ENCODE measurements around the gene RNF7.

Gene RNF7

DNA sequence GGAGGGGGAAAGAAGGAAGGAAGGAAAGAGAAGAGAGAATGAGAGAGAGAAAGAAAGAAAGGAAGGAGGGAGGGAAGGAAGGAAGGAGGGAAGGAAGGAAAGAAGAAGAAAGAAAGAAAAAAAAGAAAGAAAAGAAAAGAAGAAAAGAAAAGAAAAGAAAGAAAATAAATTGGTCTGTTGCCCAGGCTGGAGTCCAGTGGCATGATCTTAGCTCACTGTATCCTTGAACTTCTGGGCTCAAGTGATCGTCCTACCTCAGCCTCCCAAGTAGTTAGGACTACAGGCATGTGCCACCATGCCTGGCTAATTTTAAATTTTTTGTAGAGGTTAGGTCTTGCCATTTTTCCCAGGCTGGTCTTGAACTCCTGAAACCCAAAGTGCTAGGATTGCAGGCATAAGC is 11.6 kb upstream of the RNF7 start:
- TF ChIP-seq, protein P1, sequence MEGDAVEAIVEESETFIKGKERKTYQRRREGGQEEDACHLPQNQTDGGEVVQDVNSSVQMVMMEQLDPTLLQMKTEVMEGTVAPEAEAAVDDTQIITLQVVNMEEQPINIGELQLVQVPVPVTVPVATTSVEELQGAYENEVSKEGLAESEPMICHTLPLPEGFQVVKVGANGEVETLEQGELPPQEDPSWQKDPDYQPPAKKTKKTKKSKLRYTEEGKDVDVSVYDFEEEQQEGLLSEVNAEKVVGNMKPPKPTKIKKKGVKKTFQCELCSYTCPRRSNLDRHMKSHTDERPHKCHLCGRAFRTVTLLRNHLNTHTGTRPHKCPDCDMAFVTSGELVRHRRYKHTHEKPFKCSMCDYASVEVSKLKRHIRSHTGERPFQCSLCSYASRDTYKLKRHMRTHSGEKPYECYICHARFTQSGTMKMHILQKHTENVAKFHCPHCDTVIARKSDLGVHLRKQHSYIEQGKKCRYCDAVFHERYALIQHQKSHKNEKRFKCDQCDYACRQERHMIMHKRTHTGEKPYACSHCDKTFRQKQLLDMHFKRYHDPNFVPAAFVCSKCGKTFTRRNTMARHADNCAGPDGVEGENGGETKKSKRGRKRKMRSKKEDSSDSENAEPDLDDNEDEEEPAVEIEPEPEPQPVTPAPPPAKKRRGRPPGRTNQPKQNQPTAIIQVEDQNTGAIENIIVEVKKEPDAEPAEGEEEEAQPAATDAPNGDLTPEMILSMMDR (IDR thresholded peaks at IDR 0.05): no peak

DNA sequence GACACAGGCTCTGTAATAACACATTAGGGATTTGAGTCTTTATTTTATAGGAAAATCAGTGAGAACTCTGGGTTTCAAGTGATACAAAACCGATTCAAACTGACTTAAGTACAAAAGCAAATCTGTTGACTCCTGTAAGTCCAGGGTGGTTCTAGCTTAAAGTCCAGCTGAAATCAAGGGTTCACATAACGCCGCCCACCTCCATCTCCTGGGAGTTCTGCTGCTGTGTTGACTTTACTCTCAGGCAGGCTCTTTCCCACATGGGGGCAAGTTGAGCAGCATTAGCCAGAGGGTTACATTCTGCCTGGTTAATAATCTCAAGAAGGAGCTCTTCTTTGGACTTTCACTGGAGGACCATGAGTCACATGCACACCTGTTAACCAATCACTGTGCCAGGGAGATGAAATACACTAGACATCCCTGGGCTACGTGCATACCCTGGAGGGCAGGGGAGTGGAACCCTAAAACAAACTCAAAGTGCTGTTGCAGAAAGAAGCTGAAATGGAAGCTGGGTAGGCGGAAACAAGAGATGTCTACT is 9.7 kb upstream of the RNF7 start:
- TF ChIP-seq, protein P1 (IDR thresholded peaks at IDR 0.05): no peak

DNA sequence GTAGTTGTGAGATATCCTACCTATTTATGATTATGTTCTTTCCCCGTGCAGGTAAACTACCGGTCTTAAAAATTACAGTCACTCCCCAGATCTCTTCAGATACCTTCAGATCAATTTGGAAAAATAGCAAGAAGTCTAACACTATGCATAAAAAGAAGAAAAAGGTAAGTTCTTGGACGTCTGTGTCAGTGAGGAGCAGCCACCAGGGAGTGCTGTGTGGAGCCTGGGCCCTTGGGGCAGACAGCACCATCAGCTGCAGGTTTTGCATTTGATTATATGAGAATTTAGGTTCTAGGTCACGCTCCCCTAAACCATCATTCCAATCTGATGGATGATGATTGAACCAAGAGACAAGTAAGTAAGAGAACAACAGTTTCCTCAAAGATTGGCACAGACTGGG is 8.9 kb upstream of the RNF7 start:
- TF ChIP-seq, protein P1 (IDR thresholded peaks at IDR 0.05): no peak

DNA sequence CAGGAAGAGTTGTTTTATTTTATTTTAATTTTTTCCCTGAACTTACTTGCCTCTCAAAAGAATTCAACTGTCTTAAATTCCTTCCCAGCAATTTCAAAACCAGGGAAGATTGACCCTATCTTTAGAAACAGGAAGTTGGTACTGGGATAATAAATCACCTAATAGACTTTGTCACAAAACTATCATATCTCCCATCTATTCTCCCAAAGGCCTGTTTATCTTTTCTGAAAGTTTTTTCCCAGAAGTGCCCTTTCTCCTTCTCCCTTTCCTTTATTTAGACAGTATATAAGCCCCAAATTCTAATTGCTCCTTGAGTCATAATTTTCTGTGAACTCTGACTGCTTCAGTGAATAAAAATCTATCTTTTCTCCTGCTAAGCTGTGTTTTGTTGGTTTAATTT is 2.9 kb upstream of the RNF7 start:
- TF ChIP-seq, protein P1 (IDR thresholded peaks at IDR 0.05): no peak

DNA sequence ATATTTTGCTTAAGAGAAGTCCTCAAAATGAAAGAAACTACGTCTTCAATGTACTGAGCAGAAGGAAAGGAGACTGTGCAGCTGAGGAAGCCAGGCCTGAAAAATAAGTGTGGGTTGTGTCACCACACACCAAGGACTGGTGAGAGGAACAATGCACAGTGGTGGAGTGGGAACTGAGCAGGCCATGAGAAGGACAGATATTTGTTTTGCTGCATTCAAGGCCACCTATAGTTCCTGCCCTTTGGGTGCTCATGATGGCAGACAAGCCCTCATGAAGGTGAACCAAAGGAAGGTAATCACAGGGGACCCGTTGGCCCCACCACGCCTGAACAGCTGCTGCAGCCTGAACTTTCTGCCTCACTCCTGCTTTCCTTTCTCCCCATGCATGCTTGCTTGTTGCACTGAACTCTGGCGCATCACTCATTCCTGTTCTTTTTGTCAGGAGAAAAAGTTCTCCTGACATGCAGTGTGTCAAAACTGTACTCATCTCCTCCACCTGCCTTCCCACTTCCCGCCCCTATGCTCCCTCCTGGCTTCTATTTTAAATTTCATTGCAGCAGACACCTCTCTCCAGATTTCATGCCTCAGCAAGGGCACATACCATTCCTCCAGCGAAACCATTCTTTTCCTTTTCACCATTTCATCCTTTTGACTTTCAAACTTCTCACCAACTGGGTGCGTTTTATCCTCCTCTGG is 2.2 kb upstream of the RNF7 start:
- TF ChIP-seq, protein P1 (IDR thresholded peaks at IDR 0.05): no peak

DNA sequence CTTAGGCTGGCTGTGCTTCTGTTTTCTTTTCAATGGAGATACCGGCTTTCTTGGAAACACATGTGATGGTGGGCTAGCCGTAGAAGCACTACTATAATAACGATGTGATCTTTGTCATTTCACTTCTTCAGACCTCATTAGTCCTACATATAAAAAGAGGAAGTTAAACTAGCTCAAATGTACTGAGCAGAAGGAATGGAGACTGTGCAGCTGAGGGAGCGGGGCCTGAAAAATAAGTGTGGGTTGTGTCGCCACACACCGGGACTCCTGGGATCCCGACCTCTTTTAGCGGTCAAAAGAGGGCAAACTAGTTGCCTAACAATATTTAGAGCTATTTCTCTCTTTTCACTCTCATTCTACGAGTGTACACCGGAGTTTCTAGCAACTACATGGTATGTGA is 1.0 kb upstream of the RNF7 start:
- TF ChIP-seq, protein P1 (IDR thresholded peaks at IDR 0.05): no peak

DNA sequence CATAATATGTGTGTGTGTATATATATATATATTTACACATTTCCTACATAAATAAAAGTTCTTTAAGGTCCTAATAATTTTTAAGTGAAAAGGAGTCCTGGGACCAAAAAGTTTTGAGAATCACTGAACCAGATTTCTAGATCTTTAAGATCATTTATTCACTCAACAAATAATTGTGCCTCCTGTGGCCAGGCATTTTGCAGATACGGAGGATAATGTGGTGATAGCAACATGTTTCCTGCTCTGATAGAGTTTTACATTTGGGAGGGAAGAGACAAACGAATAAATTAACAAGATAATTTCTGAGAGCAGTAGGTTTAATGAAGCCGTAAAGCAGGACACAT is 448 bp upstream of the RNF7 start:
- TF ChIP-seq, protein P1 (IDR thresholded peaks at IDR 0.05): no peak

All from LNCAP (cell line).